SU-DHL-6 (cell line): Measurements from ENCODE around the gene GPR22.

ENCODE experiments used
- EZH2phosphoT487 ChIP-seq: fragments of 200-600 bp; sonication (generic), shearing (Covaris generic); conservative IDR thresholded peaks from 2 replicates; pipeline ENCODE4 v1.6.1; 2018; ENCODE audit warnings: mild to moderate bottlenecking, antibody characterized with exemption, low read length, moderate library complexity, mixed read lengths
- TF ChIP-seq, protein P1 (sequence below): fragments of 200-600 bp; sonication (generic); IDR thresholded peaks from one replicate; pipeline ENCODE4 v1.5.1; 2017; ENCODE audit warnings: antibody characterized with exemption, mild to moderate bottlenecking, low read length, moderate library complexity; ENCODE audit not compliant: insufficient read depth, poor library complexity, severe bottlenecking

DNA sequence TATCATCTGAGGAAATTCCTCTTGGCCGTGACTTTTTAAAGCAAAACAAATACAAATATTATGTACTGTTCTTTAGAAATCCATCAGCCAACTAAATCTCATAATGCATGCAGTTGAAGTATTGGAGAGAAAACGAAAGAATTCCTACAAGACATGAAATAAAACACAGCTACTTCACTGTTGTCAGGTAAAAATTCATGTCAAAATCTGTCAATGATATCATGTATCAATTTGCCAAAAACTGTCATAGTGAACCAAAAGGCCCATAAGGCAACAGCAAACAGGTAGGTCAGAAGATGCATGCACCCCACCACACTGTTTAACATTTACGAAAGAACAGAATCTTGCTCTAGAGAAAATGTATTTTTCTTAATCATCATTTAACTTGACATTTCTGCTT lies 2.3 kb downstream of the GPR22 start:
- TF ChIP-seq, protein P1, sequence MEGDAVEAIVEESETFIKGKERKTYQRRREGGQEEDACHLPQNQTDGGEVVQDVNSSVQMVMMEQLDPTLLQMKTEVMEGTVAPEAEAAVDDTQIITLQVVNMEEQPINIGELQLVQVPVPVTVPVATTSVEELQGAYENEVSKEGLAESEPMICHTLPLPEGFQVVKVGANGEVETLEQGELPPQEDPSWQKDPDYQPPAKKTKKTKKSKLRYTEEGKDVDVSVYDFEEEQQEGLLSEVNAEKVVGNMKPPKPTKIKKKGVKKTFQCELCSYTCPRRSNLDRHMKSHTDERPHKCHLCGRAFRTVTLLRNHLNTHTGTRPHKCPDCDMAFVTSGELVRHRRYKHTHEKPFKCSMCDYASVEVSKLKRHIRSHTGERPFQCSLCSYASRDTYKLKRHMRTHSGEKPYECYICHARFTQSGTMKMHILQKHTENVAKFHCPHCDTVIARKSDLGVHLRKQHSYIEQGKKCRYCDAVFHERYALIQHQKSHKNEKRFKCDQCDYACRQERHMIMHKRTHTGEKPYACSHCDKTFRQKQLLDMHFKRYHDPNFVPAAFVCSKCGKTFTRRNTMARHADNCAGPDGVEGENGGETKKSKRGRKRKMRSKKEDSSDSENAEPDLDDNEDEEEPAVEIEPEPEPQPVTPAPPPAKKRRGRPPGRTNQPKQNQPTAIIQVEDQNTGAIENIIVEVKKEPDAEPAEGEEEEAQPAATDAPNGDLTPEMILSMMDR = no peak
- TF ChIP-seq EZH2phosphoT487 = no peak
